Neutrophil (primary cell): ENCODE results near the gene CD93.
A peak's percentile ranks its signal among the peaks of the same experiment; 100 is the strongest.

Experiments used
- H3K27ac ChIP-seq: fragments of 200-600 bp; sonication (generic); 2 replicates; pipeline ENCODE4 v1.5.1; 2016; ENCODE audit warnings: mild to moderate bottlenecking, moderate library complexity
- H3K27me3 ChIP-seq: fragments of 200-600 bp; sonication (generic); 2 replicates; pipeline ENCODE4 v1.6.0; 2016; ENCODE audit warnings: mild to moderate bottlenecking
- H3K36me3 ChIP-seq: fragments of 200-600 bp; sonication (generic); 2 replicates; pipeline ENCODE4 v1.5.1; 2017
- H3K4me1 ChIP-seq, 2 experiments: fragments of 200-600 bp in 1 of 2; sonication (generic) in 1 of 2; 1 replicate in 1 of 2; 2 replicates in 1 of 2; pipeline versions ENCODE4 v1.5.1 to v1.6.1; 2013 to 2016; ENCODE audit warnings: low read depth in 1 of 2, low read length in 1 of 2, mild to moderate bottlenecking in 1 of 2, moderate library complexity in 1 of 2; ENCODE audit not compliant: control insufficient read depth in 1 of 2, insufficient read depth in 1 of 2
- H3K4me3 ChIP-seq, 2 experiments: fragments of 200-600 bp in 1 of 2; sonication (generic) in 1 of 2; 1 replicate in 1 of 2; 2 replicates in 1 of 2; pipeline ENCODE4 v1.5.1; 2013 to 2016; ENCODE audit warnings: low read depth in 1 of 2, low read length in 1 of 2, mild to moderate bottlenecking in 1 of 2, moderate library complexity in 1 of 2
- H3K9me3 ChIP-seq: fragments of 200-600 bp; sonication (generic); 2 replicates; pipeline ENCODE4 v1.5.1; 2016
- TF ChIP-seq, protein P1 (sequence below): fragments of 200-600 bp; sonication (generic); IDR thresholded peaks from 2 replicates; pipeline ENCODE4 v1.5.1; 2016; ENCODE audit warnings: antibody characterized with exemption

Gene CD93

DNA sequence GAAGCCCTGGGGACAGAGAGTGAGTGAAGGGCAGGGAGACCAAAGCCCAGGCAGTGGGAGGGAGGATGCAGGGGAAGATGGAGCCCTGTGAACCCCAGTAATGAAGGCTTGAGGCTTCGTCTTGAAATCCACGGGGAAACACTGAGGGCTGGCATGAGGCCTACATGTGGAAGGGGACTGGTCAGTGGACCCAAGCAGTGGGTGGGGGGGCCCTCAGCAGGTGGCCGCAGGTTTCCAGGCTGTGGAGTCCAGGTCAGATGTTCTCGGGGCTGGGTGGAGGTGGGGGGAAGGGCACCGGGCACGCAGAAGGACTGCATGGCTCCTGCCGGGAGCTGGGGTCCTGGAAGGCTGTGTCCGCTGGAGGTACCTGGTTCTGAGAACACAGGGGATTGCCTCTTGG is 2.7 kb upstream of the CD93 start:
- H3K36me3 ChIP-seq: no peaks in the 10 kb centered on the region
- no peaks in the 10 kb centered on the region for H3K9me3 ChIP-seq
- peaks cover 35 to 43% of the 10 kb centered on the region in 2 experiments for H3K4me1 ChIP-seq
- peaks cover 3% of the 10 kb centered on the region for H3K27me3 ChIP-seq
- H3K27ac ChIP-seq: no peak overlapping the region
- H3K4me3 ChIP-seq: no peak overlapping the region
- TF ChIP-seq, protein P1, sequence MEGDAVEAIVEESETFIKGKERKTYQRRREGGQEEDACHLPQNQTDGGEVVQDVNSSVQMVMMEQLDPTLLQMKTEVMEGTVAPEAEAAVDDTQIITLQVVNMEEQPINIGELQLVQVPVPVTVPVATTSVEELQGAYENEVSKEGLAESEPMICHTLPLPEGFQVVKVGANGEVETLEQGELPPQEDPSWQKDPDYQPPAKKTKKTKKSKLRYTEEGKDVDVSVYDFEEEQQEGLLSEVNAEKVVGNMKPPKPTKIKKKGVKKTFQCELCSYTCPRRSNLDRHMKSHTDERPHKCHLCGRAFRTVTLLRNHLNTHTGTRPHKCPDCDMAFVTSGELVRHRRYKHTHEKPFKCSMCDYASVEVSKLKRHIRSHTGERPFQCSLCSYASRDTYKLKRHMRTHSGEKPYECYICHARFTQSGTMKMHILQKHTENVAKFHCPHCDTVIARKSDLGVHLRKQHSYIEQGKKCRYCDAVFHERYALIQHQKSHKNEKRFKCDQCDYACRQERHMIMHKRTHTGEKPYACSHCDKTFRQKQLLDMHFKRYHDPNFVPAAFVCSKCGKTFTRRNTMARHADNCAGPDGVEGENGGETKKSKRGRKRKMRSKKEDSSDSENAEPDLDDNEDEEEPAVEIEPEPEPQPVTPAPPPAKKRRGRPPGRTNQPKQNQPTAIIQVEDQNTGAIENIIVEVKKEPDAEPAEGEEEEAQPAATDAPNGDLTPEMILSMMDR: no peak

DNA sequence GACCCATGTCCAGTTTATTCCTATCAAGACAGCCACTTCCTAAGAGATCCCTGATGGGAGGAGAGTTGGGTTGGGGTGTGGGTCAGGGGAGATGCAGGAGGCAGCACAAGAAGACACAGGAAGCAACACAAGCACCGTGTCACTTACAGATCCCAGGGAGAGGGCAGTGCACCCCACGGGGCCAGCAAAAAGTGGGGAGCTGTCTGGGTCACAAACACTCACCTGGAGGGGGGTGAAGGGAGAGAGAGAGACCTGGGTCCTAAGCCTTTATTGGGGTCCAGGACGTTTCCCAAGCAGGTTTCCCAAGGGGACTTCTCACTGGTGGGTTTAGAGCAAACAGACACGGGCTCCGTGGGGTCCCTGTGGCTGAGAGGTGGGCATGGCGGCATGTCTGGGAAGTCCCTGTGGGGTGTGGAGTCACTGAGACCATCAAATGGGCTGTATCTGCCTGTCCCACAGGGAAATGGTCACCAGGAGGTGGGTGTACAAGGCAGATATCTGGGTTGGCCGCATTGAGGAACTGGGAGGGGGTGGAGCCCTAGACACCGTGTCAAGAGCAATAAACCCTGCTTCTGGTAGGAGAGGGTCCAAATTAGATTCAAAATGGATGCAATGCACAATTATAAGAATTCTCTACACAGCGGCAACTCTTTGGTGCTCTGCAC is 1.6 kb upstream of the CD93 start:
- Histone ChIP-seq H3K4me1 (peaks cover 42 to 49% of the 10 kb centered on the region in 2 experiments), H3K27ac (peak overlapping the region; percentile 99), H3K27me3 (no peaks in the 10 kb centered on the region), H3K36me3 (peaks cover 2% of the 10 kb centered on the region), H3K9me3 (no peaks in the 10 kb centered on the region), H3K4me3 (peak overlapping the region in 1 of 2 experiments; percentile 90)
- TF ChIP-seq, protein P1: no peak

DNA sequence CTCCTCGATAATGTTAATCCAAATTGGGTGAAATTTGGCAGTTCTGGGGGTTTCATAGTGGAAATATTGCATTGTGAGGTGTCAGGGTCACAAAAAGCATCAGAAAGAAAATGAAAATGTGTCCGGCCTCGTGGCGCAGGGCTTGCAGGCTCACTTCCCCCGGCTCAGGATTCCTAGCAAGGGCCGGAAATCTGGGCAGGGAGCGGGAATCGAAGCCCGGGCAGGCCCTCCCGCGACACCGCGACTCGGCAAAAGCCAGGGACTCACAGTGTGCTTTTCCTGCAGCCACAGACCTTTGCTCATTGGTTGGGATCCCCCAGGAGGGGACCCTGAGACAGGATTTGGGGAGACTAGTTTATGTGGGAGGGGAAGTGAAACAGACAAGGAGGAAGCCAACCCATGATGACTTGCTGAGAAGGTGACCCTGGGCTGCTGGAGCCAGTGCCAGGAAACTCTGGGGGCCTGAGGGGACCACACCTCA is 847 bp upstream of the CD93 start:
- Histone ChIP-seq H3K4me1 (peaks cover 50 to 57% of the 10 kb centered on the region in 2 experiments), H3K27me3 (no peaks in the 10 kb centered on the region), H3K36me3 (peaks cover 10% of the 10 kb centered on the region), H3K4me3 (peak overlapping the region; percentile 85 to 90), H3K27ac (peak overlapping the region; percentile 99), H3K9me3 (no peaks in the 10 kb centered on the region)
- TF ChIP-seq, protein P1: no peak

DNA sequence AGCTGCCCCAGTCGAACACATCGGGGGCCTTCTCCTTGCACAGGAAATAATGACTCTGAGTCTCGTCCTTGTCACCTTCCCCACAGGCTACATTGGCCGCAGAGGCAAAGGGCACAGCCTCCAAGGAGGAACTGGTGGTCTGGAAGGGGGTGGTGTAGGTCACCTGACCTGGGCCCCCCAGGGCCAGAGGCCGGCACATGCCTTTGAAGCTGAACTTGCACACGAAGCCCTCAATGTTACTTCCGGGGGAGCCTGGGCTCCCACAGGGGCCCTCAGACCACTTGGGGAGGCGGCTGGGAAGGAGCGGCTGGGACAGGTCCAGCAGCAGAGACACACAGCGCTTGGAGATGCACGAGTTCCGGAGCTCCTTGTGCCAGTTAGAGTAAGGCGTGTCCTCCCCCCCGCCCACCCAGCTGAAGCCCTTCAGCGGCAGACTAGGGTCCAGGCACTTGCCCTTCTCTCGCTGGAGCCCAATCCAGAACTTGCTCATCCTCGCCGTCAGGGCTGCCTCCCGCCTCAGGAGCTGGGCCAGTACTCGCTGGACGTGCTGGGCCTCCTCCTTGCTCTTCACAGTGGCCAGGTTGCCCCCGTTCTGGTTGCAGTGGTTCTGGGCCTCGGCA is 578 bp downstream of the CD93 start:
- H3K4me3 ChIP-seq: peak overlapping the region; percentile 85 to 90
- H3K4me1 ChIP-seq: peaks cover 64 to 71% of the 10 kb centered on the region in 2 experiments
- H3K27me3 ChIP-seq: no peaks in the 10 kb centered on the region
- H3K9me3 ChIP-seq: no peaks in the 10 kb centered on the region
- TF ChIP-seq, protein P1: no peak
- H3K36me3 ChIP-seq: peaks cover 24% of the 10 kb centered on the region
- peak overlapping the region; percentile 99 for H3K27ac ChIP-seq

DNA sequence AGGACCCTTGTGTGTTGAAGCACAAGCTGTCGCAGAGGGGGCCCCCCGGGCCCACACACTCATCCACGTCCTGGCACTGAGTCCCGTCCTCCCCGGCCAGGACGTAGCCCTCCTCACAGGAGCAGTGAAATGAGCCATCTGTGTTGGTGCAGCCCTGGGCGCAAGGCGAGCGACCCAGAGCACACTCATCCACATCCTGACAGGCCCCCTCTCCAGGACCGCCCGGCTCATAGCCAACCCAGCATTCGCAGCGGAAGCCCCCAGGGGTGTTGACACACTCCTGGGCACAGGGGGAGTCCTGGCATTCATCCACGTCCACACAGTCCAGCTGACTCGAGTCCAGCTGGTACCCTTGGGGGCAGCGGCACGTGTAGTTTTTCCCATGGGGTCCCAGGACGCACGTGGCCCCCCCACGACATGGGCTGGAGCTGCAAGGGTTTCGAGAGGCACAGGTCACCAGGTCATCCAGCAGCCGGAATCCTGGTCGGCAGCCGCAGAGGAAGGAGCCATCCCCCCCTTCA is 1.2 kb downstream of the CD93 start:
- H3K36me3 ChIP-seq: peaks cover 30% of the 10 kb centered on the region
- peak overlapping the region; percentile 99 for H3K27ac ChIP-seq
- peak overlapping the region; percentile 85 to 90 for H3K4me3 ChIP-seq
- H3K4me1 ChIP-seq: peaks cover 70 to 78% of the 10 kb centered on the region in 2 experiments
- TF ChIP-seq, protein P1: no peak
- H3K9me3 ChIP-seq: no peaks in the 10 kb centered on the region
- H3K27me3 ChIP-seq: no peaks in the 10 kb centered on the region
